SK-N-SH treated with all-trans-retinoic acid at 6 μM for 48 hours (cell line): Measurements from ENCODE around the gene FGFR3.

Experiments
- ATAC-seq: fragments of 200-7000 bp; cut with Tn5 transposase; 3 replicates; pipeline ENCODE4 v1.9.1; 2020; ENCODE audit warnings: mild to moderate bottlenecking, moderate library complexity
- ARNTL ChIP-seq: fragments of 450-650 bp; formaldehyde crosslinking; IDR thresholded peaks from 2 replicates; pipeline ENCODE4 v1.5.0; 2020; ENCODE audit warnings: low read depth, mild to moderate bottlenecking, moderate library complexity, borderline replicate concordance
- BACH2 ChIP-seq: fragments of 250-450 bp; sonication (Bioruptor Pico); IDR thresholded peaks from 2 replicates; pipeline ENCODE4 v1.9.0; 2021; ENCODE audit warnings: mild to moderate bottlenecking, borderline replicate concordance
- CSDC2 ChIP-seq: fragments of 250-450 bp; sonication (Bioruptor Pico); IDR thresholded peaks from 2 replicates; pipeline ENCODE4 v1.5.0; 2020; ENCODE audit warnings: mild to moderate bottlenecking, moderate library complexity
- ESRRG ChIP-seq: fragments of 250-450 bp; sonication (Bioruptor Pico); IDR thresholded peaks from 2 replicates; pipeline ENCODE4 v1.6.1; 2021; ENCODE audit warnings: mild to moderate bottlenecking
- GLIS3 ChIP-seq: fragments of 250-450 bp; sonication (Bioruptor Pico); IDR thresholded peaks from 2 replicates; pipeline ENCODE4 v1.5.0; 2020; ENCODE audit warnings: mild to moderate bottlenecking, moderate library complexity
- ISL1 ChIP-seq: fragments of 250-450 bp; sonication (Bioruptor Pico); IDR thresholded peaks from 2 replicates; pipeline ENCODE4 v2.1.2; 2022; ENCODE audit warnings: mild to moderate bottlenecking, moderate library complexity
- OSR1 ChIP-seq: fragments of 250-450 bp; sonication (Bioruptor Pico); IDR thresholded peaks from 2 replicates; pipeline ENCODE4 v1.8.0; 2022; ENCODE audit warnings: moderate library complexity, mild to moderate bottlenecking, inconsistent platforms
- POU6F1 ChIP-seq: fragments of 250-450 bp; sonication (Bioruptor Pico); IDR thresholded peaks from 2 replicates; pipeline ENCODE4 v1.8.0; 2021; ENCODE audit warnings: low read depth, mild to moderate bottlenecking, moderate library complexity, borderline replicate concordance
- PPARA ChIP-seq: fragments of 250-450 bp; sonication (Bioruptor Pico); IDR thresholded peaks from 2 replicates; pipeline ENCODE4 v1.5.0; 2020; ENCODE audit warnings: mild to moderate bottlenecking, borderline replicate concordance
- RARB ChIP-seq: fragments of 250-450 bp; sonication (Bioruptor Pico); IDR thresholded peaks from 2 replicates; pipeline ENCODE4 v1.8.0; 2021; ENCODE audit warnings: mild to moderate bottlenecking, moderate library complexity
- TCF4 ChIP-seq: fragments of 250-450 bp; sonication (Bioruptor Pico); IDR thresholded peaks from 2 replicates; pipeline ENCODE4 v1.8.0; 2021; ENCODE audit warnings: mild to moderate bottlenecking, moderate library complexity, borderline replicate concordance
- TOX ChIP-seq: fragments of 250-450 bp; sonication (Bioruptor Pico); IDR thresholded peaks from 2 replicates; pipeline ENCODE4 v1.8.0; 2021; ENCODE audit warnings: mild to moderate bottlenecking, moderate library complexity, borderline replicate concordance
- TSHZ2 ChIP-seq: fragments of 250-450 bp; sonication (Bioruptor Pico); IDR thresholded peaks from 2 replicates; pipeline ENCODE4 v1.5.0; 2020; ENCODE audit warnings: mild to moderate bottlenecking, moderate library complexity
- ZC3H10 ChIP-seq: fragments of 250-450 bp; sonication (Bioruptor Pico); IDR thresholded peaks from 2 replicates; pipeline ENCODE4 v1.5.1; 2021; ENCODE audit warnings: mild to moderate bottlenecking, moderate library complexity
- ZFP3 ChIP-seq: fragments of 250-450 bp; sonication (Bioruptor Pico); IDR thresholded peaks from 2 replicates; pipeline ENCODE4 v1.5.0; 2020; ENCODE audit warnings: mild to moderate bottlenecking, moderate library complexity
- ZFP30 ChIP-seq: fragments of 450-650 bp; formaldehyde crosslinking; IDR thresholded peaks from 2 replicates; pipeline ENCODE4 v1.5.0; 2022; ENCODE audit warnings: mild to moderate bottlenecking, moderate library complexity
- ZNF565 ChIP-seq: fragments of 450-650 bp; formaldehyde crosslinking; conservative IDR thresholded peaks from 2 replicates; pipeline ENCODE4 v1.5.0; 2020; ENCODE audit warnings: low read depth, mild to moderate bottlenecking, moderate library complexity
- ZNF8 ChIP-seq: fragments of 450-650 bp; formaldehyde crosslinking; IDR thresholded peaks from 2 replicates; pipeline ENCODE4 v1.5.0; 2020; ENCODE audit warnings: mild to moderate bottlenecking, moderate library complexity
- TF ChIP-seq, protein P1 (sequence below): fragments of 250-450 bp; sonication (Bioruptor Pico); IDR thresholded peaks from 2 replicates; pipeline ENCODE4 v1.5.1; 2020; ENCODE audit warnings: low read depth, mild to moderate bottlenecking, moderate library complexity
- TF ChIP-seq, protein P2 (sequence below): fragments of 250-450 bp; sonication (Bioruptor Pico); IDR thresholded peaks from 2 replicates; pipeline ENCODE4 v1.5.1; 2021; ENCODE audit warnings: mild to moderate bottlenecking, moderate library complexity
- TF ChIP-seq, protein P3 (sequence below): fragments of 250-450 bp; sonication (Bioruptor Pico); IDR thresholded peaks from 2 replicates; pipeline ENCODE4 v1.8.0; 2020; ENCODE audit warnings: mild to moderate bottlenecking, moderate library complexity, borderline replicate concordance

The FGFR3 gene

DNA sequence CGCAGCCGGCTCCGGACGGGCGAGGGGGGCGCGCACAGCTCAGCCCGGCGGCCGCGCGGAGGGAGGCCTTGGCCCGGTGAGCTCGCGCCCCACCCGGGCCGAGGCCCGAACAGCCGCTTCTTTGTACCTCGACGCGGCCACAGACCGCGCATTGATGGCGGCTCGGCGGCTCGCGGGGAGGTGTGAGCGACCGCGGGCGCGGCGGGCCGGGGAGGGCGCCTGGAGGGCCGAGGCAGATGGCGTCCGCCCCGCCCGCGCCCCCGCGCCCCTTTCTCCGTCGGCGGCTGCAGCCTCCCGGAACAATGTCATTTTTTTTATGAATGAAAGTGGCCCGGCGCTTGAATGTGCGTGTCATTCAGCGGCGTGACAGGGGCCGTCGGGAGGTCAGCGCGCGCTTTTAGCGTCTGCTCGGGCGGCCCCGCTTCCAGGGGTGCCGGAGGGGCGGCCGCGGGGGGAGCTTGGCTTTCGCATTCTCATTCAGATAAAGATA is 1.8 kb downstream of the FGFR3 start:
- TF ChIP-seq ZNF565 (CRISPR knock-in tag) = no peak
- TF ChIP-seq TSHZ2 = no peak
- no peak for TF ChIP-seq RARB (CRISPR knock-in tag)
- no peak for TF ChIP-seq BACH2 (CRISPR knock-in tag)
- TF ChIP-seq, all 23 proteins: peak for 0
- no peak for ATAC-seq

DNA sequence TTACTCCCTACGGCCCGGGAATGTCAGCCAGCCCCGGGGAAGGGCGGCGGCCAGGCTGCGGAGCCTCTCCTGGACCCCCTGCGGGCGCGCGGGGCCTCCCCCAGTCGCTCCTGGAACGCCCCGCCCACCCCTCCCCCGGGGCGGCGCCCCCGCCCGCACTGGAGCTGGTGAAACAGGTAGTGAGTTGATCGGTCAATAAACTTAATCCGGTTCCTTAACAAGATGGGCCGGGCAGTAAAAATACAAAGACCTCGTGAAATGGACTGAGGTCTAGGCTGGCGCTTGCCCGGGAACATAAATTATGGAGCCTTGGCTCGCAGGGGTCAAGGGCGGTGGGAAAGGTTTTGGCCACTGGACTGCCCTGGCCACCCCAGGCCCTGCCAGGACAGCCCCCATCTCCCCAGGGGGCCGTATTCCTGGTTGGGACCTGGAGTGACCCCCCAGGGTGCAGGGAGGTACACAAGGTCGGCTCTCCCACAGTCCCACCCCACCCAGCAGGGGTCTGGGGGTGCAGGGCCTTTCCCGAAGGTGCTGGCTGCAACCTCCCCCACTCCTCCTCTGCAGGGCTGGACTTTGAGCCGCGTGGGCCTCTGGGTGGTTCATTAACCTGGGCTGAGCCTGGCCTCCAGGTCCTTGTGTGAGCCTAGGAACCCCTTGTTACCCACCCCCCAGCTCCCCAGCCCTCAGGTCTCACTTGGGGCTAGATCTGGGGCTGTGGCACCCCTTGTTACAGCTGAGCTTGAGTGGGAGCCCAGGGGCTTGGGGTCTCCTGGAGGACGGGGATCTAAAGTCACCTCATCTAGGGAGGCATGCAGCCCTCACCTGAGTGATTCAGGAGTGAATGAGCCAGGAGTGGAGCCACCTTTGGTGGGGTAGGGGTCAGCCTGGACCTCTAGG is 2.5 kb downstream of the FGFR3 start:
- ATAC-seq = no peak
- TF ChIP-seq POU6F1 (CRISPR knock-in tag) = no peak

DNA sequence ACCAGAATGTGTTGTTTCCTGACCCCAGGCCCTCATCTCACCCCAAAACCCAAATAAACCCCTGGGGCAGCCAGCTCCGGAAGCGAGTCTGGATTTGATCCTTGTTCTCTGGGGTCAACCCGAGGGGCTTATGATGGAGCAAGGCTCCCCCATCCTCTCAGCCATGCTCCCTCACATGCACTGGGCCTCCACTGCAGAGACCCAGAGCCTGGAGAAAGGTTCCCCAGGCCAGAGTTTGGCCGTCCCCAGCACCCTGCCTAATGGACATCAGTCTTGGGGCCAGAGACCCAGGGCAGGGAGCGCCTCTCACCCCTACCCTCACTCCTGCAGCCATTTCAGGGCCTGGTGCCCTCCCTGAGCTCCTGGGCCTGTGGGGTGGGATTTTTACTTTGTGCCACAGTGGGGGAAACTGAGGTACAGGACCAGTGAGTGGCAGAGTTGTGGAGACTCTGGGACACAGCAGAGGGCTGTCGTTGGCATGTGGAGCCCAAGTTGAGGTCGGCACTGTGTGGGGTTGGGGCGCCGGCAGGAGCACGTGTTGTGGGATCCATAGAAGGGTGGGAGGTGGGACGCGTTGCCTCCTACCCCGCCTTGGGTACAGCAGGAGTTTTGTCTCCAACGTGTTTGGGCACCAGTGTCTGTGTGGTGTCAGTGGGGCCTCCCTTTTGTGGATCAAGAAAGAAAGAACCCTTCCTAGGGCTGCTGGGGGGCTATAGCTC is 3.6 kb downstream of the FGFR3 start:
- no peak for ATAC-seq
- TF ChIP-seq TSHZ2 = no peak
- TF ChIP-seq TCF4 (CRISPR knock-in tag) = no peak
- no peak for TF ChIP-seq CSDC2 (CRISPR knock-in tag)
- TF ChIP-seq ZC3H10 (CRISPR knock-in tag) = no peak
- TF ChIP-seq ISL1 (CRISPR knock-in tag) = no peak
- TF ChIP-seq PPARA = no peak
- TF ChIP-seq, protein P1, sequence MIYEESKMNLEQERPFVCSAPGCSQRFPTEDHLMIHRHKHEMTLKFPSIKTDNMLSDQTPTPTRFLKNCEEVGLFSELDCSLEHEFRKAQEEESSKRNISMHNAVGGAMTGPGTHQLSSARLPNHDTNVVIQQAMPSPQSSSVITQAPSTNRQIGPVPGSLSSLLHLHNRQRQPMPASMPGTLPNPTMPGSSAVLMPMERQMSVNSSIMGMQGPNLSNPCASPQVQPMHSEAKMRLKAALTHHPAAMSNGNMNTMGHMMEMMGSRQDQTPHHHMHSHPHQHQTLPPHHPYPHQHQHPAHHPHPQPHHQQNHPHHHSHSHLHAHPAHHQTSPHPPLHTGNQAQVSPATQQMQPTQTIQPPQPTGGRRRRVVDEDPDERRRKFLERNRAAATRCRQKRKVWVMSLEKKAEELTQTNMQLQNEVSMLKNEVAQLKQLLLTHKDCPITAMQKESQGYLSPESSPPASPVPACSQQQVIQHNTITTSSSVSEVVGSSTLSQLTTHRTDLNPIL (CRISPR knock-in tag) = no peak
- no peak for TF ChIP-seq OSR1 (CRISPR knock-in tag)
- TF ChIP-seq, protein P2, sequence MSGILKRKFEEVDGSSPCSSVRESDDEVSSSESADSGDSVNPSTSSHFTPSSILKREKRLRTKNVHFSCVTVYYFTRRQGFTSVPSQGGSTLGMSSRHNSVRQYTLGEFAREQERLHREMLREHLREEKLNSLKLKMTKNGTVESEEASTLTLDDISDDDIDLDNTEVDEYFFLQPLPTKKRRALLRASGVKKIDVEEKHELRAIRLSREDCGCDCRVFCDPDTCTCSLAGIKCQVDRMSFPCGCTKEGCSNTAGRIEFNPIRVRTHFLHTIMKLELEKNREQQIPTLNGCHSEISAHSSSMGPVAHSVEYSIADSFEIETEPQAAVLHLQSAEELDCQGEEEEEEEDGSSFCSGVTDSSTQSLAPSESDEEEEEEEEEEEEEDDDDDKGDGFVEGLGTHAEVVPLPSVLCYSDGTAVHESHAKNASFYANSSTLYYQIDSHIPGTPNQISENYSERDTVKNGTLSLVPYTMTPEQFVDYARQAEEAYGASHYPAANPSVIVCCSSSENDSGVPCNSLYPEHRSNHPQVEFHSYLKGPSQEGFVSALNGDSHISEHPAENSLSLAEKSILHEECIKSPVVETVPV (CRISPR knock-in tag) = no peak
- TF ChIP-seq ZFP3 = no peak
- no peak for TF ChIP-seq RARB (CRISPR knock-in tag)
- no peak for TF ChIP-seq ARNTL (CRISPR knock-in tag)
- no peak for TF ChIP-seq TOX (CRISPR knock-in tag)
- TF ChIP-seq, protein P3, sequence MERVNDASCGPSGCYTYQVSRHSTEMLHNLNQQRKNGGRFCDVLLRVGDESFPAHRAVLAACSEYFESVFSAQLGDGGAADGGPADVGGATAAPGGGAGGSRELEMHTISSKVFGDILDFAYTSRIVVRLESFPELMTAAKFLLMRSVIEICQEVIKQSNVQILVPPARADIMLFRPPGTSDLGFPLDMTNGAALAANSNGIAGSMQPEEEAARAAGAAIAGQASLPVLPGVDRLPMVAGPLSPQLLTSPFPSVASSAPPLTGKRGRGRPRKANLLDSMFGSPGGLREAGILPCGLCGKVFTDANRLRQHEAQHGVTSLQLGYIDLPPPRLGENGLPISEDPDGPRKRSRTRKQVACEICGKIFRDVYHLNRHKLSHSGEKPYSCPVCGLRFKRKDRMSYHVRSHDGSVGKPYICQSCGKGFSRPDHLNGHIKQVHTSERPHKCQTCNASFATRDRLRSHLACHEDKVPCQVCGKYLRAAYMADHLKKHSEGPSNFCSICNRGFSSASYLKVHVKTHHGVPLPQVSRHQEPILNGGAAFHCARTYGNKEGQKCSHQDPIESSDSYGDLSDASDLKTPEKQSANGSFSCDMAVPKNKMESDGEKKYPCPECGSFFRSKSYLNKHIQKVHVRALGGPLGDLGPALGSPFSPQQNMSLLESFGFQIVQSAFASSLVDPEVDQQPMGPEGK (CRISPR knock-in tag) = no peak
- TF ChIP-seq POU6F1 (CRISPR knock-in tag) = no peak
- no peak for TF ChIP-seq ESRRG (CRISPR knock-in tag)
- TF ChIP-seq GLIS3 = no peak
- no peak for TF ChIP-seq ZFP30
- TF ChIP-seq ZNF8 (CRISPR knock-in tag) = no peak
